OCI-LY7 (cell line): ENCODE results near the gene NBPF14.
"Not testable (repeated sequence)": the region's sequence is repeated elsewhere in the genome, so short reads cannot be mapped to it uniquely, and the experiment has no call there.

Experiments used
- EZH2phosphoT487 ChIP-seq: fragments of 200-600 bp; sonication (generic); IDR thresholded peaks from 2 replicates; pipeline ENCODE4 v1.6.1; 2018; ENCODE audit warnings: low read depth, borderline replicate concordance, mild to moderate bottlenecking, mixed run types, antibody characterized with exemption, low read length, moderate library complexity, mixed read lengths
- TF ChIP-seq, protein P1 (sequence below): fragments of 200-600 bp; sonication (generic); conservative IDR thresholded peaks from 2 replicates; pipeline ENCODE4 v1.5.1; 2014; ENCODE audit warnings: mild to moderate bottlenecking, antibody characterized with exemption, low read length, moderate library complexity, mixed read lengths

- TF ChIP-seq, protein P1, sequence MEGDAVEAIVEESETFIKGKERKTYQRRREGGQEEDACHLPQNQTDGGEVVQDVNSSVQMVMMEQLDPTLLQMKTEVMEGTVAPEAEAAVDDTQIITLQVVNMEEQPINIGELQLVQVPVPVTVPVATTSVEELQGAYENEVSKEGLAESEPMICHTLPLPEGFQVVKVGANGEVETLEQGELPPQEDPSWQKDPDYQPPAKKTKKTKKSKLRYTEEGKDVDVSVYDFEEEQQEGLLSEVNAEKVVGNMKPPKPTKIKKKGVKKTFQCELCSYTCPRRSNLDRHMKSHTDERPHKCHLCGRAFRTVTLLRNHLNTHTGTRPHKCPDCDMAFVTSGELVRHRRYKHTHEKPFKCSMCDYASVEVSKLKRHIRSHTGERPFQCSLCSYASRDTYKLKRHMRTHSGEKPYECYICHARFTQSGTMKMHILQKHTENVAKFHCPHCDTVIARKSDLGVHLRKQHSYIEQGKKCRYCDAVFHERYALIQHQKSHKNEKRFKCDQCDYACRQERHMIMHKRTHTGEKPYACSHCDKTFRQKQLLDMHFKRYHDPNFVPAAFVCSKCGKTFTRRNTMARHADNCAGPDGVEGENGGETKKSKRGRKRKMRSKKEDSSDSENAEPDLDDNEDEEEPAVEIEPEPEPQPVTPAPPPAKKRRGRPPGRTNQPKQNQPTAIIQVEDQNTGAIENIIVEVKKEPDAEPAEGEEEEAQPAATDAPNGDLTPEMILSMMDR = not testable (repeated sequence)
- TF ChIP-seq EZH2phosphoT487 = not testable (repeated sequence)
Observed at GRCh38 chr1:148528591-148528990, 67.2 kb downstream of the NBPF14 start.
